Right ventricle myocardium superior (tissue), 1 donor: ENCODE measurements around the gene EXOC3L2. TPM values are rescaled to one million over a fixed set of nuclear protein-coding genes. Genes with fewer than 3 reads are reported as not detected.
A peak's percentile ranks its signal among the peaks of the same experiment; 100 is the strongest.
"Not testable (repeated sequence)": the region's sequence is repeated elsewhere in the genome, so short reads cannot be mapped to it uniquely, and the experiment has no call there.

Experiments used
- ATAC-seq: fragments of 200-7000 bp; cut with Tn5 transposase; one replicate; pipeline ENCODE4 v1.9.1; 2020; ENCODE audit warnings: mild to moderate bottlenecking; ENCODE audit not compliant: poor library complexity
- DNase-seq: peaks from one replicate; pipeline ENCODE4 v3.0.0-alpha.2; 2020
- intact Hi-C: fragments of 100-400 bp; cut with DNase I; formaldehyde crosslinking; loops from one replicate; pipeline ENCODE4 v1.11.2; 2022
- long read RNA-seq: library from polyadenylated mRNA; unstranded; transcript quantifications from one replicate; pipeline ENCODE4 v2.0.0, GENCODE V29; 2021
- total RNA-seq: library from RNA; stranded (reverse); fragmentation: NEBNext Ultra II Directional; extraction: Animal tissue kit (Norgen Biotek cat#: 25700); gene quantifications from one replicate; pipeline ENCODE4 v1.2.1, GENCODE V29; 2021
- donor health status: DM: no; HTN: yes; CAD: no; lungs with severe emphysema.

Gene EXOC3L2
- total RNA-seq, result 1.3 TPM
- long read RNA-seq, partial matches to known transcripts, result 3 of 7 reads
- long read RNA-seq, other reads (novel, unspliced or antisense), result 0 of 7 reads

DNA sequence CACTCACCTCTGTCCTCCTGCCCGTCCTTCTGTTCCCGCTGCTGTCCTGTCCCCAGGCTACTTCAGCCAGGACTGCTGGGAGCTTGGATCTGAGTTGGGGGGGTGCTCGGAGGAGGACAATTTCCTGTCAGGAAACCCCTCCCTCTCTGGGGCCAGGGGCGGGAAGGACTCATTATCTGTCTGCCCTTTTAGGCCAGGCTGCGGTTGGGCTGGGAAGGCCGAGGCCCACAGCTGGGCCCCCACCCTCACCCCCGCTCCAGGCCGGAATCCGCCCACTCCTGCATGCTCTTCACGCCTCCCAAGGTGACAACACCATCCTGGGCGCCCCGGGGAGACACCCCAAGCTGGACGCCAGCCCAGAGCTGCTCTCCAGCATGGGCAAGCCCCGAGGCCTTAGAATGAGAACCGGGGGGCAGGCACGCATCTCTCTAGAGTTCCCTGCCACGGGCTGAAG lies at the start of gene EXOC3L2:
TSS of gene EXOC3L2 (minus strand) at position 74 of the 454 bp plus-strand sequence. CDS start 6,362 bp downstream, outside the sequence.
- intact Hi-C loops, result no loop called here
- ATAC-seq (peak; percentile 25), DNase-seq (peak; percentile 51)

GRCh38 chr19:45294291-45295029 lies 49.3 kb upstream of the EXOC3L2 start:
- ATAC-seq (peak; percentile 90), DNase-seq (peak; percentile 73)
- intact Hi-C loops, result no loop called here

DNA sequence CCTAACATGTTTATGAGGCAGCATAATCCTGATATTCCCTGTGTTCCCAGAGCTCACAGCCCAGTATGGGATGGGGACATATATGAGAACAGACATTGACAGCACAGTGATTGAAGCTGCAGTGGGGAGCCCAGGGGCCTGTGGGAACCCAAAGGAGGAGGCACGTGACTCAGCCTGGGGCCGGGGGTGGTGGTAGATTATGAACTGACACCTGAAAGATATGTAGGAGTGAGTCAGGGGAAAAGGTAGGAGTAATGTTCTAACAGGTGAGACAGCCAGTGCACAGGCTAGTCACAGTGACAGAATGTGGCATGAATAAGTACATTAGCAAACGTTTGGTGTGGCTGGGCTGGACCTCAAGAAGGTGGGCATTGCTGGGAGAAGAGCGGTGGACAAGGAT lies 48.5 kb upstream of the EXOC3L2 start:
- ATAC-seq (no peak), DNase-seq (no peak)
- intact Hi-C loops, result no loop called here

- DNase-seq, result no peak
- no peak for ATAC-seq
- intact Hi-C loops, result no loop called here
Observed at GRCh38 chr19:45291834-45292233, 46.6 kb upstream of the EXOC3L2 start.

DNA sequence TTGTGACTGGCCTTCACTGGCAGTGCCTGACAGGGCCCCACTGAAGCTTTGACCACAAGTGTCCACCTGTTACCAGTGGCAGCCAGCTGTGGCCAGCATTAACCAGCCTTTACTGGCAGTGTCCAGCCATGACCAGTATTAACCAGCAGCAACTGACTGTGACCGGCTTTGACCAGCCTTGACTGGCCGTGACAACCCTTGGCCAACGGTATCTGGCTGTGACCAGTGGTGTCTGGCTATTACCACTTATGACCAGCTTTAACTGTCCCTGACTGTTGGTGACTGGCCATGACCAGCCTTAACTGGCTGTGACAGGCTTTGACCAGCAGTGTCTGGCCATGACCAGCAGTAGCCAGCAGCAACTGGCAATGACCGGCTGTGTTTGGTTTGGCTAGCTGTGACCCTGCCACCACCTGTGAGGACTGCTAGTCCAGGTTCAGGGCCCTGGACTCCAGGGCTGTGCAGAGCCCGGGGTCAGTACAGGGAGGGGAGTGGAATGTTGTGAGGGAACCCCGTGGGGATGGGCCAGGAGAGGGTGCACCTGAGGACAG lies 45.2 kb upstream of the EXOC3L2 start:
- no peak for ATAC-seq

DNA sequence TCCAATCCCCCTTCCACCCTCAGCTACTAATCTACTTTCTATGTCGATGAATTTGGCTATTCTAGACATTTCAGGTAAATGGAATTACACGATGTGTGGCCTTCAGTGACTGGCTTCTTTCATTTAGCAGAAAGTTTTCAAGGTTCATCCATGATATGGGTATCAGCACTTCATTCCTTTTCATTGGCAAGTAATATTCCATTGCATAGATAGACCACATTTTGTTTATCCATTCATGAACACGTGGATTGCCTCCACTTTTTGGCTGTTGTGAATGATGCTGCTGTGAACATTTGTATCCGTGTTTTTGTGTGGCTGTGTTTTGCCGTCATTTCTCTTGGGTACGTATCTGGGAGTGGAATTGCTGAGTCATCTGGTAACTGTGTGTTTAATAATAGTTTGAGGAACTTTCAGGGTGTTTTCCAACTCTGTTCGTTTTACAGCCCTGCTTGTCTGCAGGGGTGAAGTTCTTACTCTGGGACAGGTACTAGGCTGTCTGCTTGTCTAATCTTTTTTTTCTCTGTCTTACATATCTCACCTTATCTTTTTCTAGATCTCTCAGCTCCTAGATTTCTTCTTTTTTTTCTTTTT lies 38.3 kb upstream of the EXOC3L2 start:
- ATAC-seq (no peak), DNase-seq (no peak)
- intact Hi-C loops, result no loop called here

More for the DNA sequence above, 45.2 kb upstream of the EXOC3L2 start:
- intact Hi-C loops, result no loop called here
- no peak for DNase-seq

DNA sequence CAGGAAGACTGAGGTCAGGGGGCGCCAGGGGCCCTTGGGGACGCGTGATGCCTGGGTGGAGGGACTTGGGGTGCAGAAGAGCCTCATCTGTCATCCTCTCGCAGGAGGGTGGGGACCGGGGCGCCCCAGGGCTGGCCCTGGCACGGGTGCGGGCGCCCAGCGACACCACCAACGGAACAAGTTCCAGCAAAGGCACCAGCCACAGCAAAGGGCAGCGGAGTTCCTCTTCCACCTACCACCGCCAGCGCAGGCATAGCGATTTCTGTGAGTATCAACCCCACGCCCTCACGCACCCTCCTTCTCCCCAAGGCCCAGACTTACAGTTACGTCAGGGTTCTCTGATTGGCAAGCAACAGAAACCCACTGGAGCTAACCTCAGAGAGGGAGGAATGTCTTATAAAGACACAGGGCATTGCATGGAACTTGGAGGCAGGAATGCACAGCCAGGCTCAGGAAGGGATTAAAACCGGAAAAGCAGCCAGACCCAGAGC lies 35.3 kb upstream of the EXOC3L2 start:
- intact Hi-C loops, result no loop called here
- ATAC-seq (no peak), DNase-seq (no peak)

GRCh38 chr19:45279587-45280192 lies 34.5 kb upstream of the EXOC3L2 start:
- intact Hi-C loops, result no loop called here
- no peak for ATAC-seq
- no peak for DNase-seq

- DNase-seq (no peak), ATAC-seq (no peak)
- intact Hi-C loops, result no loop called here
Observed at GRCh38 chr19:45278087-45278486, 32.9 kb upstream of the EXOC3L2 start.

- ATAC-seq, result no peak
- intact Hi-C loops, result no loop called here
Observed at GRCh38 chr19:45276284-45276687, 31.1 kb upstream of the EXOC3L2 start.

DNA sequence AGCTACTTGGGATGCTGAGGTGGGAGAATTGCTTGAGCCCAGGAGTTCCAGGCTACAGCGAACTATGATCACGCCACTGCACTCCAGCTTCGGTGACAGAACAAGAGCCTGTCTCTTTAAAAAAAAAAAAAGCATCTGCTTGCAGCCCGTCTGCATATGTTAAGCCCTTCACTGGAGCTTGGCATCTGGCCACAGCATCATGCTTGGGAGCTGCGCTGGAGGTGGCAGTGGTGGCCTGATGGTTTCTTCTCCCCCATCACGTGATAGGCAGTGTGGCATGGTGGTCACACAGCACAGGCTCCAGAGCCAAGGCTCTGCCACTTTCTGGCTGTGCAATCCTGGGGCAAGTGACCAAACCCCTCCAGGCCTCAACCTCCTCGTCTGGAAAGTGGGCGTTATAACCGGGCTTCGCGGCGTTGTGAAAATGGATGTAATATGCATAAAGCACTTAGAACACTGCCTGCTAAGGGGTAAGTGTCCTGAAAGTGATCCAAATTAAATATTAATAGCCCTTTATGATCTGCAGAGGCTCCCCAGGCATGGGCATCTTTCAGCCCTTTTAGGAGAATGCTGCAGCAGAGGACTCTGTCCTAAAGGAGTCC lies 30.3 kb upstream of the EXOC3L2 start:
- intact Hi-C loops, result no loop called here
- ATAC-seq (no peak), DNase-seq (no peak)

More at GRCh38 chr19:45276284-45276687, 31.1 kb upstream of the EXOC3L2 start:
- no peak for DNase-seq

- ATAC-seq (no peak), DNase-seq (no peak)
- intact Hi-C loops, result no loop called here
Observed at GRCh38 chr19:45273521-45273855, 28.3 kb upstream of the EXOC3L2 start.

- DNase-seq, result no peak
- no peak for ATAC-seq
- intact Hi-C loops, result no loop called here
Observed at GRCh38 chr19:45271735-45272108, 26.5 kb upstream of the EXOC3L2 start.

GRCh38 chr19:45271098-45271734 lies 26.0 kb upstream of the EXOC3L2 start:
- intact Hi-C loops, result no loop called here
- no peak for DNase-seq
- no peak for ATAC-seq

GRCh38 chr19:45269939-45270338 lies 24.7 kb upstream of the EXOC3L2 start:
- DNase-seq, ATAC-seq, intact Hi-C loops: not testable (repeated sequence)

DNA sequence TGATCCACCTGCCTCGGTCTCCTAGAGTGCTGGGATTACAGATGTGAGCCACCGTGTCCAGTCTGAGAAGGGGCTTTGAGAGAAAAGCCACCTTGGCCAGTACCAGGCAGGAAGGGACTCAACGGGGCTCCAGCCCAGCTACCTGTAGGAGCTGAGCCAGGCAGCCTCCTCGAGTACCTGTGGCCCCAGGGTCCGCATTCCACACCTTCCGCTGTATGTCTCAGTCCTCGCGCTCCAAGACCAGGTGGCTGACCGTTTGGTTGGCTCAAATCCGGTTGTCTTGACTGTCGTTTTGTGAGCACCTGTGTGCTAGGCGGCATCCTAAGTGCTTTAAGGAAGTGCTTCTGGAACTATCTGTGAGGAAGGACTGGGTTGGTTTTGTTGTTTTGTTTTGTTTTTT lies 22.1 kb upstream of the EXOC3L2 start:
- intact Hi-C loops, result no loop called here
- ATAC-seq (no peak), DNase-seq (no peak)

DNA sequence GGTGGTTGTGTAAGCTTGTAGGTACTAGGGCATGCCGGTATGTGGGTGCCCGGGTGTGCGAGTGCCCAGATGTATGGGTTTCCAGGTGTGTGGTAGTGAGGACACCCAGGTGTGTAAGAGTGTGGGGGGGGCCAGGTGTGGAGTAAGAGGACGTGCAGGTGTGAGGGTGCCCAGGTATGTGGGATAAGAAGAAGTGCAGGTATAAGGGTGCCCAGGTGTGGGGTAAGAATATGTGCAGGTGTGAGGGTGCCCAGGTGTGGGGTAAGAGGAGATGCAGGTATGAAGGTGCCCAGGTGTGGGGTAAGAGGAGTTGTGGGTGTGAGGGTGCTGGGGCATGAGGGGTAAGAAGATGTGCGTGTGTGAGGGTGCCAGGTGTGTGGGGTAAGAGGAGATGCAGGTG lies 20.2 kb upstream of the EXOC3L2 start:
- DNase-seq, result no peak
- intact Hi-C loops, result no loop called here
- ATAC-seq, result no peak

DNA sequence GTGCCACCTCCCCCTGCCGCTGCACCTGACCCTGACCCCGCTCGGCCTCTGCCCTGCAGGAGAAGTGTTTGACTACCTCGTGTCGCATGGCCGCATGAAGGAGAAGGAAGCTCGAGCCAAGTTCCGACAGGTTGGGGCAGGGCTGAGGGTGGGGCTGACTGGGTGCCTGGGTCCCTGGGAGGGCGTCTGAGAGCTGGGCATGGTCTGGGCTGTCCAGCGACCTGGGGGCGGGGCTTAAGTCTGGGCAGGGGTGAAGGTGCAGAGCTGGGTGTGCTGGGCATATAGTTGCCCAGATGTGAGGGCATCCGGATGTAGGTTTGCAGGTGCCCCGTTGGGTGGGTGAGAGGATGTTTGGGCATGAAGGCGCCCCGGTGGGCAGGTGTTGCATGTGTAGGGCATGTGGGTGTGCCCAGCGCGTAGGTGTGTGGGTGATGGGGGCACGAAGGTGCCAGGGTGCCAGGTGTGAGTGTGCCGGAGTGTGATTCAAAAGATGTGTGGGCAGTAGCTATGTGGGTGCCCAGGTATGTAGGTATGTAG lies 19.6 kb upstream of the EXOC3L2 start:
- no peak for ATAC-seq
- DNase-seq, result no peak

More for the DNA sequence above, 19.6 kb upstream of the EXOC3L2 start:
- intact Hi-C loops, result no loop called here
